ENCODE data around the gene IL33. TPM values are rescaled to one million over a fixed set of nuclear protein-coding genes. Genes with fewer than 3 reads are reported as not detected.
"Not testable (repeated sequence)": the region's sequence is repeated elsewhere in the genome, so short reads cannot be mapped to it uniquely, and the experiment has no call there.

The IL33 gene
- polyA plus RNA-seq (2013, experiment 1 of 2; ENCODE audit: insufficient read length) = 0.18 TPM
- polyA plus RNA-seq (2013, experiment 2 of 2; ENCODE audit: insufficient read length) = 0.34 TPM

DNA sequence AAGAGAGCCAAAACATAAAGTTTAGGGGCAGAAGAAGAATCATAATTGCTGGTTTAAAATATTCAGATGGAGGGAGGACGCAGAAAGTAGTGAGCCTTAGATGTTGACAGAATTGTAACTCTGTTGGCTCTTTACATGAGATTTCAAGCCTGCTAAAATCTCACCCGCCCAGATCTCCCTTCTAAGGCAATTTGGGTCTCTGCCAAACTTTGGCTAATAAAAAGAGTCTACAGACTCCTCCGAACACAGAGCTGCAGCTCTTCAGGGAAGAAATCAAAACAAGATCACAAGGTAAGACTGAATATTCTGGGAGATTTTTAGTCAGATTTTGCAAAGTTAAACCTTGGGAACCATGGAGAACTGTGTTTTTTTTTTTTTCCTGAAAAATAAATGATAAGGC, at the start of gene IL33:
IL33 (plus strand) TSS at position 246 of the 400 bp plus-strand sequence. CDS start 25,888 bp downstream, outside the sequence.
- DNase-seq = no peak

- no peak for DNase-seq
Observed at GRCh38 chr9:6171667-6172066, 43.9 kb upstream of the IL33 start.

DNA sequence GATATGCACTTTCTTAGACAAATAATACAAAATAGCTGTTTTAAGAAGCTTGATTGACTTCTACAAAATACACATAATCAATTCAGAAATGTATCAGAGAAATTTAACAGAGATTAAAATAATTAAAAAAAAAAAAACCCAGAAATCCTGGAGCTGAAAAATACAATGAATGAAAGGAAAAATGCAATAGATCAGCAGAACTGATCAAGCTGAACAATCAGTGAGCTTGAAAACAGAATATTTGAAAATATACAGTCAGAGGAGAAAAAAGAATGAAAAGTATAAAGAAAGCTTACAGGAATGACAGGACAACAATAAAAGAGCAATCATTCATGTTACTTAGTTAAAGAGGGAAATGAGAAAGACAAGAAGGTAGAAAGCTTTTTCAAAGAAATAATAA, 41.7 kb upstream of the IL33 start:
- DNase-seq = no peak

- not testable (repeated sequence) for DNase-seq
Observed at GRCh38 chr9:6182549-6183226, 32.9 kb upstream of the IL33 start.

DNA sequence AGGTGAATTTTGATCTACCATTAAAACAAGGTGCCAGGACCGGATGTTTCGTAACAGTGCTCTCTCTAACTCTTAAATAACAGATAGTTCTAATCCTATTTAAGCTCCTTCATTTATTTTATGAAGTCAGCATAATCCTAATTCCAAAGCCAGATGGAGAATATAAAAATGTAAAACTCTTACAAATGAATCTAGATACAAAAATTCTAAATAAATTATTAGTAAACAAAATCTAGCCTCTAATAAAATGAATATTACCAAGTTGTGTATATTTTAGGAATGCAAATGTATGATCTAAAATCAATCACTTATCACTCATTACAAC, 32.4 kb upstream of the IL33 start:
- no peak for DNase-seq

DNA sequence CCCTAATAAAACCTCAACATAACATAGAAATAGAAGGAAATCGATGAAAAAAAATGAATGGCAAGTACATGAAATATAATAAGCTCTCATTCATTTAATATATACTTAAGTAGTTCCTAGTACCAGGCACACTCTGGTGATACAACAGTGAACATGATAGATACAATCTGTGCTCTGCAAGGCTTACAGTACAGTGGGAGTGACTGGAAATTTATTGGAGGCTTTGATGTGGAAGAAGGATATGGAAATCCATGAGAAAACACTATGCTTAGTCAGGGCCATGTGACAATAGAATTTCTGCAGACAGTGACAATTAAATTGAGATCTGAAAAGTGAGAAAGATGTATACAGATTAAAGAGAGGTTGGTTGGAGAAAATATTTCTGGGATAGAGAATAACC, 32.0 kb upstream of the IL33 start:
- DNase-seq = no peak

DNA sequence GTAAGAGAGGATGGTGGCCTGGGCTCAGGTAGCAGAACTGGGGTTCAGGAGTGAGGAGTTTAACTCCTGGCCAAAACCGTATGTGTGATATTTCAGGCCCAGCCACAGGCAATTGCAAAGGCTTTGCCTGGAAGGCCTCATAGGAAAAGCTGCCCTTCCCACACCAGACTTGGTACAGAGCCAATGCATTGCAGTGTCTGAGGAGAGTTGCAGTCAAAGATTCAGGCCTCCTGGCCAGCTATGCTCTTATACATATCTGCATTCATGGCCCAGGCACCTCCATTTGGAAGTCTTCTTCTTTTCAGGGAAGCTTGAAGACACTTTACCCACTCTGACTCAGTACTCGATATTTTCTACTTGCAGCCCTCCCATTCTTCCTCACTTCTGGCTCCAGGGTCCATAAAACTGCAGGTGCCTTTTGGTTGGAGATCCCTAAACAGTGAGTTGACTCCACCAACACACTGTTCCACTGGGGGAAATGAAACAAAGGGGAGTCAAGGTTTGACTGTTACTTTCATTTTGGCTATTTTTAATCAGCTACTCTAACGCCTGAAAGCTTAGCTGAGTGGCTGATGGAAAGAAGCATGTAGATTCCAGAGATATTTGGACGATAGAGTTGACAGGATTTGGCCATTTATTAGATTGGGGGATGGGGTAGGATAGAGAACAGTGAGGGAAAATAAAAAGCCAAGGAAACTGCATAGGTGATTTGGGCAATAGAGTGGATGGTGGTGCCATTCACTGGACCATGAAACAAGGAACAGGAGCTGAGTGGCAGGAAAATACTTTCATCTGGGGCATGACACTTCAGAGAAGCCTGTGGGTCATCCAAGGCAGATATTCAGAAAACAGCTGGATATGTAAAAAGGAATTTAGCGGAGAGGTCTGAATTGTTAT, 30.6 kb upstream of the IL33 start:
- peak; percentile 2 for DNase-seq

GRCh38 chr9:6186691-6187090, 28.9 kb upstream of the IL33 start:
- no peak for DNase-seq

DNA sequence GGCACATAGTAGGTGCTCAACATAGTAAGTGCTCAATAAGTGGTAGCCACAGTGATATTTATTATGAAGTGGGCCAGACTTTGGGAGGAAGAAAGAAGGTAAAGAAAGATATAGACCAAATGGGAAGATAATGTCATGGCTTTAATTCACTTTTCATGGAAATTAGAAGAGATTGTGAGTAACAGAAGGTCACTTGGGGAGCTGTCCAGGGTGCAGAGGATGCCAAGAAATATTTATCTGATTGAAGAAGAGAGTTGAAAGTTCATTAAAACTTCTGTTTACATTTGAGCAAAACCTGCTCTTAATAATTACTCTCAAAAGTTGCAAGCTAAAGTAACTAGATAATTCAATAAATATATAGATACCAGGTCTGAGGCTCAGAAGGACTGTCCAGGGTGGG, 28.3 kb upstream of the IL33 start:
- DNase-seq = no peak

- no peak for DNase-seq
Observed at GRCh38 chr9:6188466-6188865, 27.1 kb upstream of the IL33 start.

GRCh38 chr9:6188906-6189305, 26.7 kb upstream of the IL33 start:
- DNase-seq = no peak

GRCh38 chr9:6194934-6195333, 20.7 kb upstream of the IL33 start:
- DNase-seq = no peak

- no peak for DNase-seq
Observed at GRCh38 chr9:6195714-6196360, 19.8 kb upstream of the IL33 start.

- no peak for DNase-seq
Observed at GRCh38 chr9:6197330-6197729, 18.3 kb upstream of the IL33 start.

GRCh38 chr9:6198251-6198650, 17.4 kb upstream of the IL33 start:
- no peak for DNase-seq

DNA sequence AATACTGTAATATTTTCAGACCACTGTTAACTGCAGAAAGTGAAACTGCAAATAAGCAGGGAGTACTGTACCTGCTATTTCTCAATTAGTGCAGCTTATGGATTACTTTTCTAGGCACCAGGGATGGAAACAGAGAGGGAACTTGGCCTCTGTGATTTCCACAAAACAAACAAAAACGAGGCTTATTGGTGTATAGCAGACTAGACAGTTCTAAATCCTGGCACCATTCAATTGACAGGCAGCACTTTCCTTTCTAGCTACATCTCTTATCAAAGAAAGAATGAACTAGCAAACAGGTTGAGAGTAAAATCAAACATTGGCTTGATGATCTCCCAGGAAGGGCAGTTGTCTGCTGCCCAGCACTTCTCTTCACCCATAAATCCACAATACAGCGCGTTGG, 16.0 kb upstream of the IL33 start:
- no peak for DNase-seq

DNA sequence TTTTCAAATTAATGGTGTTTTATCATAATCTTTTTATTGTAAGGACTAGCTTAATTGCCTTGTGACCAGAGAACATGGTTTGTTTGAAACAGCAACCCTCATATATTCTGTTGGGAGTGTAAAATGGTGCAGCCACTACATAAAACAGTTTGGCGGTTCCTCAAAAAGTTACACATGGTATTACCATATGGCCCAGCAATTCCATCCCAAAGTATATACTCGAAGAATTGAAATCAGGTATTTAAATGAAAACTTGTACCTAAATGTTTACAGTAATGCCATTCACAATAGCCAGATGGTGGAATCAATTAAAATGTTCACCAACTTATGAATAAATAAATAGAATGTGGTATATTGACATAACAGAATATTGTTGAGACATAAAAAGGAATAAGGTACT, 14.8 kb upstream of the IL33 start:
- no peak for DNase-seq

GRCh38 chr9:6209966-6210365, 5.6 kb upstream of the IL33 start:
- DNase-seq = no peak

DNA sequence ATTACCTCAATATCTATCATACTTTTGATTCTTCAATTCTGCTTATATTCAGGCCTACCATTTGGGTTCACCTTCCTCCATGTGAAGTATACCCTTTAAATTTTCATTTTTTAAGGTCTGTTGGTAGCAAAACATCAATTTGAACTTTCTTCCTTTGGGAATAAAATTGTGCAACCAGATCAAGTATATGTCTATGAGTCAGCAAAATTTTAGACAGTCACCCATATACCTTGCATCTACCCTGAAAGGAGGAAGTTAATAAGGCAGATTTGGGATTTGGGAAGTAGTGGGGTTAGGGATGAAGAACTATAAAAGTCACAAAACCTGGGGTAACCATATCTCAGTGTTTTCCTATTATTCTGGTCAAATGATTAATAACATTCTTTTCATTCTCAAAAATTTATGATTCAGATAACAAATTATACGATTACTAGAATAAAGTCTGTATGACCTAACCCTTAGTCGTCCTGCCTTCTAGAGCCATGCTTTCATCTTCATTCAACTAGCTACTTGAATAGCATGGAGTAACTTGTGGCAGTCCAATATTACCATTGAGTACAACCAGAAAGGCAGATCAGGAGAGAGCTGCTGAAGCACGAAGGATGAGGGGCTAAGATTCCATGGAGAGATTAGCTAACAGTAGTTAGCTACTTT, 2.8 kb upstream of the IL33 start:
- no peak for DNase-seq

DNA sequence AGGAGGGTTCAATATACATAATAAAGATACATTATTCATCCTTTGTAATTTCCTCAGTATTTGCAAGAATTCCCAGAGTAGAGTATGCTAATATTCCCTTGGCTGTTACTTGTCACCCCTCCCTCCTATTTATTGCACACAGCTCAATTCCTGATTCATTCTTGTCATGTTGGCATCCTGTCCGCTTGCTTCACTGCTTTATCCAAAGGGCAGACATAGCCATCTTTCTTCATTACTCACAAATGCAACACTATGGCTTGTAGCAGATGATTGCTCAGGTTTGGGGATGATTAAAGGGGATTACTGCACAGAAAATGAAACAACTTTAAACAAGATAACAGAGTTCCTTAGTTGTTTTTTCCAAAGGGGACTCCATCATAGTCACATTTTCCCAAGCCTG, 1.2 kb upstream of the IL33 start:
- peak; percentile 12 for DNase-seq

- no peak for DNase-seq
Observed at GRCh38 chr9:6214903-6215302, 704 bp upstream of the IL33 start.

GRCh38 chr9:6216002-6216401, 395 bp downstream of the IL33 start:
- DNase-seq = no peak

DNA sequence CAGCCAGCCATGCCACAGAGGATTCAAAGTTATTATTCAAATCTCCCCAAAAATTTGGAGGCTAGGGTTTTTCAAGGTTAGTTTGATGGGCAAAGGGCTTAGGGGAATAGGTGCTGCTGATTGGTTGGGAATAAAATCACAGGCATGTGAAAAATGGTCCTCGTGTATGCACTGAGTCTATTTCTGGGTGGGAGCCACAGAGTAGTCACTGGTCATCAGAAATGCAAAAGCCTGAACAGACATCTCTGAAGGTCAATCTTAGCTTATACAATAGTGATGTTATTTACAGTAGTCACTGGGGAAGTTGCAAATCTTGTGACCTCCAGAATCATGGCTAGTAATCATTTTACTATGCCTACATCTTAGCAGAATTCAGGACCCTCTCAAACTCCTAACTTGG, 1.3 kb downstream of the IL33 start:
- DNase-seq = no peak
